SK-N-MC (cell line): ENCODE results near the gene NOXO1.

Experiments used
- EZH2 ChIP-seq: fragments of 200-600 bp; sonication (generic); IDR thresholded peaks from one replicate; pipeline ENCODE4 v1.6.1; 2017; ENCODE audit warnings: antibody characterized with exemption
- FOXP2 ChIP-seq: optimal IDR thresholded peaks from 2 replicates; pipeline ENCODE3; 2011; ENCODE audit warnings: mild to moderate bottlenecking, moderate library complexity; ENCODE audit not compliant: insufficient read depth; ENCODE audit errors: extremely low read length, control extremely low read depth
- POLR2AphosphoS5 ChIP-seq: IDR thresholded peaks from 2 replicates; pipeline ENCODE4 v1.6.1; 2012; ENCODE audit warnings: mild to moderate bottlenecking, low read depth, low read length, borderline replicate concordance

DNA sequence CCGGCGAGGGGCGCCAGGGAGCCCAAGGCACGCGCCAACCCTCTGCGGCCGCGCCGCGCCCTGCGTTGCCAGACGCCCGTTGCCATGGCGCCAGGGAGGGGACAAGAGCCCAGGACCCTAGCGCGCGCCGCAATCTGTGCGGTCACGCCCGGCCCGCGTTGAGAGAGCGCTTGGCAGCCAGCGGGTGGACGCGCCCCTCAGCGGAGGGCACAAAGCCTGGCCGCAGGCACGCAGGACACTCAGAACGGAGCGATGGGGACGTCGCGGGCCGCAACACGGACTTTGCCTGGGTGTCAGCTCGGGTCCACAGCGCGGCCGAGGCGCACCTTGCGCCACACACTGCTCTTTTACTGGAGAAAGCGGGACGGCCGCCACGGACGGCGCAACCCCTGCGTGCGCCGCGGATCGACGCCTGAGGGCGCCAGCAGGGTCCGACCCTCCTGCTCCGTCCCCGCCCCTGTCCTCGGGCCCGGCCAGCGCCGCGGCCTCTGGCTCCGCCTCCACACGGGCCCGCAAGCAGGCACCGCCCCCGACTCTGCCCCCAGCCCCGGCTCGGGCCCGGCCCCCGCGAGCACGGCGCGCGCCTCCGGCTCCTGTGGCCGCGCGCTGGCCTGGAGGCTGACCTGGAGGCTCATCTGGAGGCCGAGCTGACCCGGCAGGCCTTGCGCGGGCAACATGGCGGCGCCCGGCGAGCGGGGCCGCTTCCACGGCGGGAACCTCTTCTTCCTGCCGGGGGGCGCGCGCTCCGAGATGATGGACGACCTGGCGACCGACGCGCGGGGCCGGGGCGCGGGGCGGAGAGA lies 2.5 kb upstream of the NOXO1 start, which contains the start of gene GFER:
- TF ChIP-seq EZH2, result no peak
- no peak for TF ChIP-seq POLR2AphosphoS5
- no peak for TF ChIP-seq FOXP2
